ENCODE measurements around the gene ZDHHC12. TPM values are rescaled to one million over a fixed set of nuclear protein-coding genes. Genes with fewer than 3 reads are reported as not detected.

Gene ZDHHC12
- total and polyA plus RNA-seq, 11 donors = 5.1 to 29.8 (median 10.9) TPM

- Histone ChIP-seq H3K36me3 (peaks cover 0 to 82% (median 62%) of the 10 kb centered on the region in 9 donors), H3K4me3 (no peak overlapping the region), H3K9me3 (no peaks in the 10 kb centered on the region), H3K4me1 (peaks cover 0 to 8% (median 0%) of the 10 kb centered on the region in 12 donors), H3K27me3 (no peaks in the 10 kb centered on the region), H3K27ac (no peak overlapping the region)
- DNase-seq = no peak
- intact Hi-C loops (cut with DNase I) = no loop called here
- ATAC-seq = no peak
- TF ChIP-seq POLR2A (IDR thresholded peaks at IDR 0.05) (no peak), CTCF (IDR thresholded peaks at IDR 0.05) (no peak)
- WGBS, 4 donors = 54 to 67% (median 64%) methylated on average over 2 of the region's 2 CpGs
Measured at GRCh38 chr9:128735373-128735772, 11.4 kb upstream of the ZDHHC12 start.

GRCh38 chr9:128733256-128733655 is 9.3 kb upstream of the ZDHHC12 start:
- Histone ChIP-seq H3K27ac (peak overlapping the region in 4 of 12 donors; percentile 34 to 64 (median 48)), H3K4me3 (peak overlapping the region in 1 of 12 donors; percentile 5), H3K9me3 (no peaks in the 10 kb centered on the region), H3K36me3 (peaks cover 0 to 63% (median 53%) of the 10 kb centered on the region in 9 donors), H3K27me3 (no peaks in the 10 kb centered on the region), H3K4me1 (peaks cover 0 to 8% (median 0%) of the 10 kb centered on the region in 12 donors)
- WGBS, 4 donors = 22 to 39% (median 34%) methylated on average over 9 of the region's 9 CpGs
- DNase-seq (peak in 4 of 5 donors; percentile 50 to 75 (median 62)), ATAC-seq (peak in 3 of 4 donors; percentile 81 to 83 (median 82))
- TF ChIP-seq POLR2A (IDR thresholded peaks at IDR 0.05) = no peak
- TF ChIP-seq CTCF (IDR thresholded peaks at IDR 0.05) = peak; percentile 33 to 71 (median 54)
- intact Hi-C loops (cut with DNase I) = loop anchor here in 1 of 10 donors (5.0 kb wide), 1 partner anchor 54 kb away; the partner anchor contains the start of gene TBC1D13

GRCh38 chr9:128732576-128732975 is 8.6 kb upstream of the ZDHHC12 start:
- ATAC-seq = no peak
- intact Hi-C loops (cut with DNase I) = loop anchor here in 1 of 10 donors (5.0 kb wide), 1 partner anchor 55 kb away; the partner anchor contains the start of gene TBC1D13
- no peak overlapping the region for H3K27ac ChIP-seq
- TF ChIP-seq POLR2A (IDR thresholded peaks at IDR 0.05) (no peak), CTCF (IDR thresholded peaks at IDR 0.05) (no peak)
- H3K27me3 ChIP-seq = no peaks in the 10 kb centered on the region
- H3K4me1 ChIP-seq = peaks cover 0 to 8% (median 0%) of the 10 kb centered on the region in 12 donors
- no peaks in the 10 kb centered on the region for H3K9me3 ChIP-seq
- 87 to 91% (median 88%) methylated on average over 13 of the region's 13 CpGs for WGBS, 4 donors
- no peak for DNase-seq
- peaks cover 0 to 59% (median 51%) of the 10 kb centered on the region in 9 donors for H3K36me3 ChIP-seq
- H3K4me3 ChIP-seq = no peak overlapping the region

- Histone ChIP-seq H3K36me3 (peaks cover 0 to 50% (median 42%) of the 10 kb centered on the region in 9 donors), H3K27me3 (no peaks in the 10 kb centered on the region), H3K9me3 (no peaks in the 10 kb centered on the region), H3K27ac (no peak overlapping the region), H3K4me1 (peaks cover 0 to 8% (median 0%) of the 10 kb centered on the region in 12 donors), H3K4me3 (no peak overlapping the region)
- DNase-seq = no peak
- WGBS, 4 donors = 83 to 91% (median 85%) methylated on average over 9 of the region's 9 CpGs
- TF ChIP-seq POLR2A (IDR thresholded peaks at IDR 0.05) = no peak
- ATAC-seq = no peak
- intact Hi-C loops (cut with DNase I) = loop anchor here in 1 of 10 donors (5.0 kb wide), 1 partner anchor 56 kb away; the partner anchor contains the start of gene TBC1D13
Measured at GRCh38 chr9:128731691-128732090, 7.8 kb upstream of the ZDHHC12 start.

Data from heart left ventricle (tissue), 16 donors.